Measurements from ENCODE around the gene COL20A1. TPM values are rescaled to one million over a fixed set of nuclear protein-coding genes. Genes with fewer than 3 reads are reported as not detected.
"Not testable (repeated sequence)": the region's sequence is repeated elsewhere in the genome, so short reads cannot be mapped to it uniquely, and the experiment has no call there.

COL20A1 gene
- total RNA-seq, 1 experiment from 2014 or later, result 3.1 TPM

GRCh38 chr20:63303095-63303666, 10.2 kb downstream of the COL20A1 start:
- Histone ChIP-seq H3K9me2 (replicated peaks; ENCODE audit: insufficient read depth, low read length) (no peaks in the 10 kb centered on the region), H3K9ac (ENCODE audit: low read length) (no peak overlapping the region), H3K4me2 (ENCODE audit: low read depth, low read length, poor library complexity, severe bottlenecking) (no peak overlapping the region), H4K20me1 (ENCODE audit: insufficient read depth, low read depth, low read length) (no peaks in the 10 kb centered on the region), H3K27ac (ENCODE audit: low read length) (no peak overlapping the region), H3K36me3 (ENCODE audit: insufficient read depth, low read length) (no peaks in the 10 kb centered on the region), H3K27me3 (ENCODE audit: low read length) (no peaks in the 10 kb centered on the region), H3K4me1 (ENCODE audit: low read length) (no peaks in the 10 kb centered on the region), H3K79me2 (ENCODE audit: low read length) (no peaks in the 10 kb centered on the region), H2AFZ (ENCODE audit: low read length) (no peak overlapping the region), H3K4me3 (ENCODE audit: low read length) (no peak overlapping the region), H3K9me3 (ENCODE audit: low read length) (no peaks in the 10 kb centered on the region)
- no peak for DNase-seq

DNA sequence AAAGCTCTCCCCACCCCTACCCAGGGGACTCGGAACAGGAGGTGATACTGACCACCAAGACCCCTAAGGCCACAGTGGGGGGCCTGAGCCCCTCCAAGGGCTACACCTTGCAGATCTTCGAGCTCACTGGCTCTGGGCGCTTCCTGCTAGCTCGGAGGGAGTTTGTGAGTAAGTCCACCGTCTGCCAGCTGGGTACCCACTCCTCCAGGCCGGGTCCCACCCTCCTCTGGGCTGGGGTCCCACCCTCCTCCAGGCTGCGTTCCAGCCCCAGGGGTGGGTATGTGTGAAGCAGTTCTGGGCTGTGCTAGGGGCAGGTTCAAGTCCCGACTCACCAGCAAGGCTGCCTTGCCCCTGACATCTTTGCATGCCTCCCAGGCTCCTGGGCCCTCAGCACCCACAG, 12.4 kb downstream of the COL20A1 start:
- no peaks in the 10 kb centered on the region for H4K20me1 ChIP-seq (ENCODE audit: insufficient read depth, low read depth, low read length)
- H3K9me2 ChIP-seq (replicated peaks; ENCODE audit: insufficient read depth, low read length), result no peaks in the 10 kb centered on the region
- no peaks in the 10 kb centered on the region for H3K79me2 ChIP-seq (ENCODE audit: low read length)
- no peak overlapping the region for H3K4me3 ChIP-seq (ENCODE audit: low read length)
- no peaks in the 10 kb centered on the region for H3K9me3 ChIP-seq (ENCODE audit: low read length)
- no peak overlapping the region for H2AFZ ChIP-seq (ENCODE audit: low read length)
- no peak overlapping the region for H3K27ac ChIP-seq (ENCODE audit: low read length)
- H3K4me1 ChIP-seq (ENCODE audit: low read length), result no peaks in the 10 kb centered on the region
- DNase-seq, result no peak
- no peaks in the 10 kb centered on the region for H3K36me3 ChIP-seq (ENCODE audit: insufficient read depth, low read length)
- H3K27me3 ChIP-seq (ENCODE audit: low read length), result no peaks in the 10 kb centered on the region
- H3K4me2 ChIP-seq (ENCODE audit: low read depth, low read length, poor library complexity, severe bottlenecking), result no peak overlapping the region
- H3K9ac ChIP-seq (ENCODE audit: low read length), result no peak overlapping the region

DNA sequence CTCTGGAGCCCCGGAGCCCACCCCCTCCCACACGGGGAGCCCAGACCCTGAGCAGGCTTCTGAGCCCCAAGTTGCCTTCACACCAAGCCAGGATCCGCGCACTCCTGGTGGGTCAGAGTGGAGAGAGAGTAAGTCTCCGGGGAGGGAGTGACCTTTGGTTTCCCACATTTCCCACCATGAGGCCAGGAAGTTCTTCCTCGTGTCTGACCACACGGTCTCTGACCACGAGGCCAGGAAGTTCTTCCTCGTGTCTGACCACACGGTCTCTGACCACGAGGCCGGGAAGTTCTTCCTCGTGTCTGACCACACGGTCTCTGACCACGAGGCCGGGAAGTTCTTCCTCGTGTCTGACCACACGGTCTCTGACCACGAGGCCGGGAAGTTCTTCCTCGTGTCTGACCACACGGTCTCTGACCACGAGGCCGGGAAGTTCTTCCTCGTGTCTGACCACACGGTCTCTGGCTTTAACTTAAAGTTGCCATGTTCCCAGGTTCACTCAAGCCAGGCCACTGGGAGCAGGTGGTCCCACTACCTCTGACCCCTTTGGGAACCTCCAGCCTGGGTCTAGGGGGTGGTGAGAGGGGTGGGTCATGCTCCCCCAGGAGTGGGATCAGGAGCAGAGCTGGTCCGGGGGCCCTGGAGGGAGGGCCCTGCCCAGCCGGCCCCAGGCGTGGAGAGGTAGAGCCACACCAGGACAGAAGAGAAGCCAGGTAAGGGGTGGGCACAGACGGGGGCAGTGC, 13.1 kb downstream of the COL20A1 start:
- H3K27me3 ChIP-seq (ENCODE audit: low read length); H3K9ac ChIP-seq (ENCODE audit: low read length); H3K9me3 ChIP-seq (ENCODE audit: low read length); H3K36me3 ChIP-seq (ENCODE audit: insufficient read depth, low read length); H3K4me1 ChIP-seq (ENCODE audit: low read length); H2AFZ ChIP-seq (ENCODE audit: low read length); DNase-seq; H3K4me3 ChIP-seq (ENCODE audit: low read length); H3K4me2 ChIP-seq (ENCODE audit: low read depth, low read length, poor library complexity, severe bottlenecking); H3K79me2 ChIP-seq (ENCODE audit: low read length); H4K20me1 ChIP-seq (ENCODE audit: insufficient read depth, low read depth, low read length); H3K9me2 ChIP-seq (replicated peaks; ENCODE audit: insufficient read depth, low read length); H3K27ac ChIP-seq (ENCODE audit: low read length): not testable (repeated sequence)

DNA sequence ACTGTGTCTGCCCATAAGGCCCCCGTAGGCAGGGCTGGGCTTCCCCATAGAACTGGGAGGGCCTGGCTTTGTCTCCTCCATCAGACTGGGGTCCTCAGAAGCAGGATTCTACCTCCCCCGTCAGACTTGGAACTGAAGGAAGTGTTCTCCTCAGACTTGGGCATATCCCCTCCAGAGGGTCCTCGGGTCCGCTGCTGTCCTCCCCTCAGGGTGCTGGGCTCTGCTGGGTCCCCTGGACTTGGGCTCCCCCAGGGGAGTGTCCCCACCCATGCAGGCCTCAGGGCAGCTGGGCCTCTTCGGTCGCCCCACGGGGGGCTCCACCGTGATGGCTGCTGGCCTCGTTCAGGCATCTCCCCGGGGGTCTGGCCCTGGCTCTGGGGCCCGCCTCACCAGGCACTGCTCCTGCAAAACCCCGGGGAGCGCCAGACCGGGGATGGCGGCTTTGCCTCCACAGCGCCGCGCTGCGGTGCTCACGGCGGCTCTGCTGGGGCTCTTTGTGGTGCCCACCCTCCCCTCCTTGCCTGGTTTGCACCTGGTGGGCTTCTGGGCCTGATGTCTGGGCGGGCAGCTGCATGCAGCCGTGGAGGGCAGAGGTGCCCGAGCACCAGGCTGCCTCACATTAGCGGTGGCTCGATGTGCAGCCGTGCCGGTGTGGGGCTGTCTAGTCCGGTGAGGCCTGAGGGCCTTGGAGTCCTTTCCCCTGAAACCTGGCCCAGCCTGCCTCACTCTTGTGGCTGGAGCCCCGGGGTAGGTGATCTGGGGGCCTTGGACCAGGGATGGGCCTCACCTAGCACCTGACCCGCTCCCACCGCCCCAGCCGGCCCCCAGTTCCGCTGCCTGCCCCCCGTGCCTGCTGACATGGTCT, 13.9 kb downstream of the COL20A1 start:
- H3K4me1 ChIP-seq (ENCODE audit: low read length), result peaks cover 4% of the 10 kb centered on the region; the same call in 1 of the 2 replicates
- no peak for DNase-seq

DNA sequence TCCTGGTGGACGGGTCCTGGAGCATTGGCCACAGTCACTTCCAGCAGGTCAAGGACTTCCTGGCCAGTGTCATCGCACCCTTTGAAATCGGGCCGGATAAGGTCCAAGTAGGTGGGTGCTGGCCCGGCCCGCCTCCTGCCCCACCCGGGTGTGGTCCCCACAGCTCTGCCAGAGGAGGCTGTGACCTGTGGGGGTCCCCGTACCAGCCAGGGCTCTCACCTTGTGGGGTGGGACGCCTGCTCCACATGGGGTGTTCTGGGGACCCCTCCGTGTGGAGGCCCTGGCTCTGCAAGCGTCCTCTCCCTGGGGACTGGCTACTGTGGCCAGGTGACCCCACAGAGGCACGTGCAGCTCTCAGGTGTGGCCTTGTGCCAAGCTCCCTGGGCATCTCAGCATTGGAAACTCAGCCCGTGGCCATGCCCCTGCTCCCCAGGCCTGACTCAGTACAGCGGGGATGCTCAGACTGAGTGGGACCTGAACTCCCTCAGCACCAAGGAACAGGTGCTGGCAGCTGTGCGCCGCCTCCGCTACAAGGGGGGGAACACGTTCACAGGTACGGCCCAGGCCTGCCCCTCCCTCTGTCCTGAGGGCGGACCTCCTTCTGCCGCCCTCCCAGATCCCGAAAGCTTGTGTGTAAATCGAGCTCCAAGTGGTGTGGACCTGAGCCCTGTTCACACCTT, 14.7 kb downstream of the COL20A1 start:
- H3K36me3 ChIP-seq (ENCODE audit: insufficient read depth, low read length), result no peaks in the 10 kb centered on the region
- H3K4me3 ChIP-seq (ENCODE audit: low read length), result no peak overlapping the region
- no peak overlapping the region for H3K4me2 ChIP-seq (ENCODE audit: low read depth, low read length, poor library complexity, severe bottlenecking)
- no peak overlapping the region for H3K9ac ChIP-seq (ENCODE audit: low read length)
- no peaks in the 10 kb centered on the region for H3K9me2 ChIP-seq (replicated peaks; ENCODE audit: insufficient read depth, low read length)
- no peaks in the 10 kb centered on the region for H3K79me2 ChIP-seq (ENCODE audit: low read length)
- no peak for DNase-seq
- no peak overlapping the region for H3K27ac ChIP-seq (ENCODE audit: low read length)
- no peaks in the 10 kb centered on the region for H3K27me3 ChIP-seq (ENCODE audit: low read length)
- H4K20me1 ChIP-seq (ENCODE audit: insufficient read depth, low read depth, low read length), result no peaks in the 10 kb centered on the region
- H3K9me3 ChIP-seq (ENCODE audit: low read length), result no peaks in the 10 kb centered on the region
- no peak overlapping the region for H2AFZ ChIP-seq (ENCODE audit: low read length)
- H3K4me1 ChIP-seq (ENCODE audit: low read length), result peaks cover 7% of the 10 kb centered on the region; the same call in 1 of the 2 replicates

More for the DNA sequence above, 13.9 kb downstream of the COL20A1 start:
- no peaks in the 10 kb centered on the region for H3K9me2 ChIP-seq (replicated peaks; ENCODE audit: insufficient read depth, low read length)
- H3K4me2 ChIP-seq (ENCODE audit: low read depth, low read length, poor library complexity, severe bottlenecking), result no peak overlapping the region
- H2AFZ ChIP-seq (ENCODE audit: low read length), result no peak overlapping the region
- H3K36me3 ChIP-seq (ENCODE audit: insufficient read depth, low read length), result no peaks in the 10 kb centered on the region
- no peak overlapping the region for H3K27ac ChIP-seq (ENCODE audit: low read length)
- no peaks in the 10 kb centered on the region for H3K27me3 ChIP-seq (ENCODE audit: low read length)
- no peaks in the 10 kb centered on the region for H3K79me2 ChIP-seq (ENCODE audit: low read length)
- H3K9ac ChIP-seq (ENCODE audit: low read length), result no peak overlapping the region
- H4K20me1 ChIP-seq (ENCODE audit: insufficient read depth, low read depth, low read length), result no peaks in the 10 kb centered on the region
- H3K9me3 ChIP-seq (ENCODE audit: low read length), result no peaks in the 10 kb centered on the region
- no peak overlapping the region for H3K4me3 ChIP-seq (ENCODE audit: low read length)

DNA sequence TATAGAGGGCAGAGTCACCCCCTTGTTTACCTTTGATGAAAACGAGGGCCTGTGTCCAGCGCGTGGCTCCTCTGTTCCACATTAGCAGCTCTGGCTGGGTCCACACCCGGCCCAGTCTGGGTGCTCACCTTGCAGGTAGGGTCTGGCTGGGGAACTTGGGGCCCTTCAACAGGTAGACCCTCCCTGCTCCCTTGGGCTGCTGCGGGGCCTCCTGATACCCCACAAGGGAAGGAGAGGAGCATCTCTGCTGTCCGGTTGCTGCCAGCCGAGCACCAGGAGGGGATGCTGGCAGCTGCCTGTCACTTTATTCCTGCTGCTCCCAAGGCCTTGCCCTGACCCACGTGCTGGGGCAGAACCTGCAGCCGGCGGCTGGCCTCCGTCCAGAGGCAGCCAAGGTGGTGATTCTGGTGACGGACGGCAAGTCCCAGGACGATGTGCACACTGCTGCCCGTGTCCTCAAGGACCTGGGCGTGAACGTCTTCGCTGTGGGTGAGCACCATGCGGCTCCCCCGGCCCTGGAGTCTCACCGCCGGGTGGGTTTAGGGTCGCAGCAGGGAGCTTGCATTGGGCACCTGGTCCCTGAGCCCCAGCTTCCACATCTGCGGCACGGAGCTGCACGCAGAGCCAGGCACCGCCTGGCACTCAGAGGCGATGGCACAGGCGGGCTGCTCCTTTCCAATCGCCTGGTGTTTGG, 15.4 kb downstream of the COL20A1 start:
- Histone ChIP-seq H3K9me3 (ENCODE audit: low read length) (no peaks in the 10 kb centered on the region), H3K27me3 (ENCODE audit: low read length) (no peaks in the 10 kb centered on the region), H3K9me2 (replicated peaks; ENCODE audit: insufficient read depth, low read length) (no peaks in the 10 kb centered on the region), H3K4me3 (ENCODE audit: low read length) (no peak overlapping the region), H3K79me2 (ENCODE audit: low read length) (no peaks in the 10 kb centered on the region), H3K36me3 (ENCODE audit: insufficient read depth, low read length) (no peaks in the 10 kb centered on the region), H3K27ac (ENCODE audit: low read length) (no peak overlapping the region), H3K9ac (ENCODE audit: low read length) (no peak overlapping the region), H3K4me1 (ENCODE audit: low read length) (peaks cover 7% of the 10 kb centered on the region; the same call in 1 of the 2 replicates), H2AFZ (ENCODE audit: low read length) (no peak overlapping the region), H4K20me1 (ENCODE audit: insufficient read depth, low read depth, low read length) (no peaks in the 10 kb centered on the region), H3K4me2 (ENCODE audit: low read depth, low read length, poor library complexity, severe bottlenecking) (no peak overlapping the region)
- DNase-seq, result no peak

GRCh38 chr20:63309261-63310071, 16.5 kb downstream of the COL20A1 start:
- Histone ChIP-seq H3K9me2 (replicated peaks; ENCODE audit: insufficient read depth, low read length) (no peaks in the 10 kb centered on the region), H3K4me3 (ENCODE audit: low read length) (no peak overlapping the region), H3K79me2 (ENCODE audit: low read length) (no peaks in the 10 kb centered on the region), H3K9me3 (ENCODE audit: low read length) (no peaks in the 10 kb centered on the region), H4K20me1 (ENCODE audit: insufficient read depth, low read depth, low read length) (no peaks in the 10 kb centered on the region), H3K9ac (ENCODE audit: low read length) (no peak overlapping the region), H3K4me2 (ENCODE audit: low read depth, low read length, poor library complexity, severe bottlenecking) (no peak overlapping the region), H2AFZ (ENCODE audit: low read length) (no peak overlapping the region), H3K36me3 (ENCODE audit: insufficient read depth, low read length) (no peaks in the 10 kb centered on the region), H3K4me1 (ENCODE audit: low read length) (peaks cover 7% of the 10 kb centered on the region; the same call in 1 of the 2 replicates), H3K27ac (ENCODE audit: low read length) (no peak overlapping the region), H3K27me3 (ENCODE audit: low read length) (no peaks in the 10 kb centered on the region)
- peak; percentile 62 for DNase-seq

Measured in Karpas-422 (cell line).